Liver (tissue), 9 donors: ENCODE results near the gene TMEM242. TPM values are rescaled to one million over a fixed set of nuclear protein-coding genes. Genes with fewer than 3 reads are reported as not detected.

Experiments
- DNase-seq: peaks from one replicate; pipeline ENCODE4 v3.0.0-alpha.2; 2017; ENCODE audit warnings: low spot score
- H3K27ac ChIP-seq, 2 donors: one replicate each; pipeline ENCODE4 v1.7.0; 2013; ENCODE audit warnings: inconsistent platforms in 2 of 2, low read length in 2 of 2, control low read depth in 1 of 2, low read depth in 1 of 2, mild to moderate bottlenecking in 1 of 2
- H3K27me3 ChIP-seq, 4 donors: one replicate each; pipeline versions ENCODE4 v1.6.1 to v1.7.0; 2013; ENCODE audit warnings: low read length in 3 of 4, inconsistent platforms in 1 of 4, mild to moderate bottlenecking in 1 of 4, moderate library complexity in 1 of 4; ENCODE audit not compliant: control insufficient read depth in 4 of 4, insufficient read depth in 4 of 4
- H3K36me3 ChIP-seq, 4 donors: one replicate each; pipeline versions ENCODE4 v1.6.1 to v1.7.0; 2013; ENCODE audit warnings: low read length in 3 of 4, mild to moderate bottlenecking in 3 of 4, low read depth in 1 of 4, moderate library complexity in 1 of 4; ENCODE audit not compliant: control insufficient read depth in 4 of 4, insufficient read depth in 3 of 4
- H3K4me1 ChIP-seq, 4 donors: one replicate each; pipeline versions ENCODE4 v1.6.1 to v1.7.0; 2013; ENCODE audit warnings: low read length in 3 of 4, mild to moderate bottlenecking in 3 of 4, moderate library complexity in 1 of 4; ENCODE audit not compliant: control insufficient read depth in 4 of 4, insufficient read depth in 4 of 4
- H3K4me3 ChIP-seq, 3 donors: one replicate each; pipeline versions ENCODE4 v1.6.1 to v1.7.0; 2013; ENCODE audit warnings: low read length in 3 of 3, control low read depth in 1 of 3, low read depth in 1 of 3, mild to moderate bottlenecking in 1 of 3
- H3K9ac ChIP-seq, 2 donors: one replicate each; pipeline ENCODE4 v1.7.0; 2013; ENCODE audit warnings: low read length in 2 of 2, mild to moderate bottlenecking in 2 of 2, moderate library complexity in 2 of 2, control low read depth in 1 of 2, low read depth in 1 of 2
- H3K9me3 ChIP-seq, 4 donors: one replicate each; pipeline versions ENCODE4 v1.6.1 to v1.7.0; 2013; ENCODE audit warnings: low read length in 3 of 4; ENCODE audit not compliant: control insufficient read depth in 4 of 4
- EGR1 ChIP-seq, 2 donors: IDR thresholded peaks; 2 replicates each; pipeline ENCODE4 v1.6.1; 2016 to 2018; ENCODE audit warnings: antibody characterized with exemption in 2 of 2, low read depth in 2 of 2
- FOXA1 ChIP-seq: IDR thresholded peaks from 2 replicates; pipeline ENCODE4 v1.6.1; 2016; ENCODE audit warnings: antibody characterized with exemption
- FOXA2 ChIP-seq: IDR thresholded peaks from 2 replicates; pipeline ENCODE4 v1.6.1; 2016; ENCODE audit warnings: antibody characterized with exemption
- HNF4A ChIP-seq, 2 donors: conservative IDR thresholded peaks; 2 replicates each; pipeline ENCODE4 v1.6.1; 2016; ENCODE audit warnings: antibody characterized with exemption in 2 of 2, mild to moderate bottlenecking in 2 of 2
- HNF4G ChIP-seq: IDR thresholded peaks from 2 replicates; pipeline ENCODE4 v1.6.1; 2016; ENCODE audit warnings: antibody characterized with exemption
- JUND ChIP-seq, 2 donors: IDR thresholded peaks; 2 replicates each; pipeline ENCODE4 v1.6.1; 2016; ENCODE audit warnings: antibody characterized with exemption in 2 of 2
- NR2F2 ChIP-seq: IDR thresholded peaks from 2 replicates; pipeline ENCODE4 v1.6.1; 2016; ENCODE audit warnings: antibody characterized with exemption
- RAD21 ChIP-seq, 2 donors: IDR thresholded peaks; 2 replicates each; pipeline ENCODE4 v1.6.1; 2016; ENCODE audit warnings: antibody characterized with exemption in 2 of 2, mild to moderate bottlenecking in 2 of 2
- REST ChIP-seq: IDR thresholded peaks from 2 replicates; pipeline ENCODE4 v1.6.1; 2016; ENCODE audit warnings: antibody characterized with exemption, mild to moderate bottlenecking
- RXRA ChIP-seq, 2 donors: IDR thresholded peaks; 2 replicates each; pipeline ENCODE4 v1.6.1; 2017 to 2018; ENCODE audit warnings: antibody characterized with exemption in 2 of 2, mild to moderate bottlenecking in 1 of 2
- SP1 ChIP-seq: IDR thresholded peaks from 2 replicates; pipeline ENCODE4 v1.6.1; 2018; ENCODE audit warnings: antibody characterized with exemption, mild to moderate bottlenecking
- TAF1 ChIP-seq: conservative IDR thresholded peaks from 2 replicates; pipeline ENCODE4 v1.6.1; 2016; ENCODE audit warnings: antibody characterized with exemption, mild to moderate bottlenecking
- YY1 ChIP-seq: IDR thresholded peaks from 2 replicates; pipeline ENCODE4 v1.6.1; 2016; ENCODE audit warnings: antibody characterized with exemption, mild to moderate bottlenecking
- ZBTB33 ChIP-seq: IDR thresholded peaks from 2 replicates; pipeline ENCODE4 v1.6.1; 2016; ENCODE audit warnings: antibody characterized with exemption
- WGBS: extraction: QIAGEN DNeasy Blood & Tissue Kit; methylation state at CpG from one replicate; pipeline ENCODE4 v1.1.7; 2013; 5-methylcytosine and 5-hydroxymethylcytosine counted together
- polyA plus RNA-seq, 2 donors: library from polyadenylated mRNA; stranded (reverse) in 1 of 2; unstranded in 1 of 2; fragments of 200-250 nt in 1 of 2; fragments of >200 nt in 1 of 2; fragmentation: Nextera tagmentation in 1 of 2; extraction: Ambion mirVana in 1 of 2; gene quantifications; one replicate each; pipeline versions ENCODE4 v1.2.1 to v1.2.3, GENCODE V29; 2013 to 2015
- total RNA-seq, 2 donors: library from RNA; depleted of rRNA; stranded (reverse); fragments of >200 nt; gene quantifications; one replicate each; pipeline ENCODE4 v1.2.3, GENCODE V29; 2014
- TF ChIP-seq, protein P1 (sequence below): fragments of 150-350 bp; IDR thresholded peaks from 2 replicates; pipeline ENCODE4 v1.5.1; 2017; ENCODE audit warnings: improper control_type of control experiment, low read depth, low read length; ENCODE audit not compliant: missing input control
- TF ChIP-seq, protein P2 (sequence below): IDR thresholded peaks from 2 replicates; pipeline ENCODE4 v1.6.1; 2016; ENCODE audit warnings: antibody characterized with exemption
- TF ChIP-seq, protein P3 (sequence below): IDR thresholded peaks from 2 replicates; pipeline ENCODE4 v1.6.1; 2016; ENCODE audit warnings: antibody characterized with exemption
- donor health status: healthy.
- donor health status: healthy.
- donor health status: healthy.
- donor health status: healthy.
- donor health status: healthy.

Gene TMEM242
- total and polyA plus RNA-seq, 4 donors = 3.7 to 10.2 (median 6.1) TPM

DNA sequence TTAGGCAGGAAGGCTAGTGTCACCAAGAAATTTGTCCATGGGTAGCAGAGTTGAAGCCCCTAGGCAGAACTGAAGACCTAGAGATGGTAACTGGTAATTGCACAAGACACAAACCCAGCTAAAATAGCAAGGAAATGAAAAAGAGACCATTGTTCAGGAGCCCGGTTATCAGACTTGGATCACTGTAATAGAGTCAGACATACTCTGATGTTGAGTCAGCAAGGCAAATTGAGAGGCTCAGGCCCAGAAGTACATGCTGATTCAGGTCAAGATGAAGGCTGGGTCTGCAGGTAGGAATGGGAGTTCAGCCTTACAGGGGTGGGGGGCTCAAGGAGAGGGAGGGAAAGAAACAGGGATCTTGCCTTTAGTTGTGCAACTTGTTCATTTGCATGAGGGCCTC, 6.5 kb upstream of the TMEM242 start:
- peaks cover 0 to 4% (median 0%) of the 10 kb centered on the region in 4 donors for H3K27me3 ChIP-seq
- no peak overlapping the region for H3K27ac ChIP-seq
- H3K9ac ChIP-seq = no peak overlapping the region
- H3K4me3 ChIP-seq = no peak overlapping the region
- WGBS = 86% methylated on average over 1 of the region's 1 CpG
- no peak for DNase-seq
- no peak for TF ChIP-seq REST
- TF ChIP-seq HNF4G = no peak
- TF ChIP-seq, protein P1, sequence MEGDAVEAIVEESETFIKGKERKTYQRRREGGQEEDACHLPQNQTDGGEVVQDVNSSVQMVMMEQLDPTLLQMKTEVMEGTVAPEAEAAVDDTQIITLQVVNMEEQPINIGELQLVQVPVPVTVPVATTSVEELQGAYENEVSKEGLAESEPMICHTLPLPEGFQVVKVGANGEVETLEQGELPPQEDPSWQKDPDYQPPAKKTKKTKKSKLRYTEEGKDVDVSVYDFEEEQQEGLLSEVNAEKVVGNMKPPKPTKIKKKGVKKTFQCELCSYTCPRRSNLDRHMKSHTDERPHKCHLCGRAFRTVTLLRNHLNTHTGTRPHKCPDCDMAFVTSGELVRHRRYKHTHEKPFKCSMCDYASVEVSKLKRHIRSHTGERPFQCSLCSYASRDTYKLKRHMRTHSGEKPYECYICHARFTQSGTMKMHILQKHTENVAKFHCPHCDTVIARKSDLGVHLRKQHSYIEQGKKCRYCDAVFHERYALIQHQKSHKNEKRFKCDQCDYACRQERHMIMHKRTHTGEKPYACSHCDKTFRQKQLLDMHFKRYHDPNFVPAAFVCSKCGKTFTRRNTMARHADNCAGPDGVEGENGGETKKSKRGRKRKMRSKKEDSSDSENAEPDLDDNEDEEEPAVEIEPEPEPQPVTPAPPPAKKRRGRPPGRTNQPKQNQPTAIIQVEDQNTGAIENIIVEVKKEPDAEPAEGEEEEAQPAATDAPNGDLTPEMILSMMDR = no peak
- TF ChIP-seq RAD21 (IDR thresholded peaks at IDR 0.05) = no peak
- no peak for TF ChIP-seq FOXA1
- TF ChIP-seq, protein P2, sequence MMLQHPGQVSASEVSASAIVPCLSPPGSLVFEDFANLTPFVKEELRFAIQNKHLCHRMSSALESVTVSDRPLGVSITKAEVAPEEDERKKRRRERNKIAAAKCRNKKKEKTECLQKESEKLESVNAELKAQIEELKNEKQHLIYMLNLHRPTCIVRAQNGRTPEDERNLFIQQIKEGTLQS = no peak
- no peak for TF ChIP-seq TAF1
- TF ChIP-seq NR2F2 = no peak
- TF ChIP-seq EGR1 (IDR thresholded peaks at IDR 0.05; ENCODE audit: low read depth in 2 of 2) = no peak
- TF ChIP-seq JUND (IDR thresholded peaks at IDR 0.05) = no peak
- no peak for TF ChIP-seq SP1
- TF ChIP-seq RXRA (IDR thresholded peaks at IDR 0.05) = no peak
- no peak for TF ChIP-seq FOXA2
- TF ChIP-seq ZBTB33 = no peak
- no peak for TF ChIP-seq HNF4A (conservative IDR thresholded peaks at IDR 0.05)
- no peak for TF ChIP-seq YY1
- TF ChIP-seq, protein P3, sequence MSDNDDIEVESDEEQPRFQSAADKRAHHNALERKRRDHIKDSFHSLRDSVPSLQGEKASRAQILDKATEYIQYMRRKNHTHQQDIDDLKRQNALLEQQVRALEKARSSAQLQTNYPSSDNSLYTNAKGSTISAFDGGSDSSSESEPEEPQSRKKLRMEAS = no peak
- no peaks in the 10 kb centered on the region for H3K36me3 ChIP-seq
- H3K9me3 ChIP-seq = no peaks in the 10 kb centered on the region
- H3K4me1 ChIP-seq = no peaks in the 10 kb centered on the region
